Activated naive CD8-positive, alpha-beta T cell treated with anti-CD3 and anti-CD28 coated beads, Interleukin-2, amount 50 U/mL, for 16 hours (primary cell): ENCODE results near the gene EPHA4.

ENCODE experiments used
- DNase-seq: peaks from one replicate; pipeline ENCODE4 v3.0.0-alpha.2; 2020; ENCODE audit warnings: low read depth, low spot score

EPHA4 gene

GRCh38 chr2:221504905-221505304, 67.2 kb downstream of the EPHA4 start:
- DNase-seq, result no peak

DNA sequence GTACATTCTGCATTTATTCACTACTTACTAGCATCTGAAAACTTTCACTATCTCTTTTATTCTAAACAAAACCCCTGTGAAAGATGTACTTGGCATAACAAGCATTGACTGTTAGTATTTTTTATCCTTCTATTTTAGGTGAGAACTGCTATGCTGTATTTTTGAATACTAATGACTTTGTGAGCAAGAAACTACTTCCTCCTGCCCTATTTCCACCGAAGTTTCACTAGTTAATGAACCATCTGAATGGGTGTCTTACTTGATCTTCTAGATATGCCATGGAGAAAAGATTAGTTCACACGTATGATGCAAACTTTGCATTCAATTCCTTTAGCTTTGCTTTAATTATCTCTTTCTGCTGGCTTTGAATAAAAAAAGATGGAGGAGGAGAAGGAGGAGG, 68.1 kb downstream of the EPHA4 start:
- DNase-seq, result no peak

DNA sequence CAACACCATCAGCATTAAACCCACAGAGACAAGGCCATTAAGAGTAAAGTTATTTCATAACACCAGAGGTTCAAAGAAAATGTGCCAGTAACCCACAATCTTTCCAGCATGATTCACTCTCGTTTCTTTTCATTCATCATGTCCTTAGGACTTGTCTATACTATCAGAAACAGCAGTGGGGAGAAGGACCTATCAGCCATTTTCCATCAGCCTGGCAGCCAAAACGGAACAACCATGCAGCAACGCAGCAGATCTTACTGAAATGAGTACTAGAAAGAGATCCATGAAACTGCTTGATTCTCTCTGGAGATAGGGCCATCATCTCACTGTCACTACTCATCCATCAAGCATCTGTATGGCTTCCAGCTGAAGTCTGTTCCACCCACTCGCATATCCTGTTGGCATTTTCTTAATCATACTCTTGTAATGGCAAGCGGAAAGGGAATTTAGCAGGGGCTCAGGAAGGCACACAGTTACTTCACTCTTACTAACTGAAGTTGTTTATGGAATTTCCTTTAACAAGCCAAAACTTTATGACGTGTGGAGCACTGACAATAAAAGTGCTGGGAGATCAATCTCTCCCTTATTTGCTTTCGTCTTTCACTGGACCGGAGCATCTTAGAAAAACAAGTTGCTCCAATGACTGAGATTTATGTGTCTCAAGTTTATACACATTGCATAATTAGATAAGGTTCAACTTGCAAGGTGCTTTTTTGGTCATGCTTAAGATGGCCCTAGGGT, 69.7 kb downstream of the EPHA4 start:
- DNase-seq, result no peak

DNA sequence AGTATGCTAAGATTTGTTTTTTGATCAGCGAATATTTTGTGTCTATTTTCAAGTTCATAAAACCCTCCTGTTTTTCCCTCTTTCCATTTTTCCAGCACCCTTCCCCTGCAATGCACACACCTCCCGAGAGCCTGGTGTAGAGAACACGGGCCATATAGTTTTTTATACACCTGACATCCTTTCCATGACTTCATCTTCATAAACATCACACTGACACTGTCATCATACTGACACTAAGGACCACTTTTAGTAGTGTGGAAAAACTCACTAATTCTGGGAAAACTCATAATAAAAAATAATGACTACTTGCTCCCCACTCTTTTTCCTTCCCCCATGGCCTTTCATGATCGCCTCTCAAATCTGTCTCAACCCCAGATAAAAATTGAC, 70.2 kb downstream of the EPHA4 start:
- DNase-seq, result no peak

- no peak for DNase-seq
Observed at GRCh38 chr2:221501210-221501882, 70.8 kb downstream of the EPHA4 start.

GRCh38 chr2:221500501-221501209, 71.4 kb downstream of the EPHA4 start:
- no peak for DNase-seq

DNA sequence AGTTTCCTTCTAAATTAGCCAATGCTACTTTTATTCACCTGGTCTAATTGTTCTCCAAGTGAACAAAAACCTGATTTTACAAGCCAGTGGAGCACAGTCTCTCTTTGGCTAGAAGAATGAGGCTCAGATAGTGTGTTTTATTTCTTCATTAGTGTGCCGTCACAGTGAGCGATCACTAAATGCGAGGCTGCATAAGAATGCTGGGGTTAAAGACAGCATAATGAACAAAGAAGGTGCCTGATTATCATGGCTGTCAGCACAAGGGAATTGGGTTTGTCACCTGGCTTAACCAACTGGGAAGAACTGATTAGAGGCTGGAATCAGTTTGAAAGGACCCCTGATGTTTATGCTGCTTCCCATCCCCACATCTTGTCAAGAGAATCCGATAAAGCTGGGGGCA, 76.4 kb downstream of the EPHA4 start:
- DNase-seq, result no peak

GRCh38 chr2:221494556-221494955, 77.5 kb downstream of the EPHA4 start:
- no peak for DNase-seq

GRCh38 chr2:221493391-221493790, 78.7 kb downstream of the EPHA4 start:
- DNase-seq, result no peak

DNA sequence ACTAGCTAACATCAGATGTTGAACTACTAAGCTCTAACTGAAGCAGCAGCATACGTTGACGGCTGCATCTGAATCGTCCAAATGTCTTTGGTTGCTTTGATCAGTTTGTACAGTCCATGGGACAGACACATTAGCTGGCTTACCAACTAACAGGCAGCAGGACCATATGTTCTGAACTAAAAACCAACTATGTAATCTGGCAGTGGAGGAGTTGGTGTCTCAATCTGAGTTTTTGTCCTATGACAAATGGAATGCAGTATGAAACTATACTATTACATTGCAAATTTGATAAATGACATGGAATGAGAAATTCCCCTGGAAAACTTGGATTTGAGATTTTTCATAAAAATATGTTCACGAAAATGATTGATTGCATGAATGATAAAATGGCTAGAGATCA, 79.5 kb downstream of the EPHA4 start:
- no peak for DNase-seq

- DNase-seq, result no peak
Observed at GRCh38 chr2:221490506-221491060, 81.5 kb downstream of the EPHA4 start.

DNA sequence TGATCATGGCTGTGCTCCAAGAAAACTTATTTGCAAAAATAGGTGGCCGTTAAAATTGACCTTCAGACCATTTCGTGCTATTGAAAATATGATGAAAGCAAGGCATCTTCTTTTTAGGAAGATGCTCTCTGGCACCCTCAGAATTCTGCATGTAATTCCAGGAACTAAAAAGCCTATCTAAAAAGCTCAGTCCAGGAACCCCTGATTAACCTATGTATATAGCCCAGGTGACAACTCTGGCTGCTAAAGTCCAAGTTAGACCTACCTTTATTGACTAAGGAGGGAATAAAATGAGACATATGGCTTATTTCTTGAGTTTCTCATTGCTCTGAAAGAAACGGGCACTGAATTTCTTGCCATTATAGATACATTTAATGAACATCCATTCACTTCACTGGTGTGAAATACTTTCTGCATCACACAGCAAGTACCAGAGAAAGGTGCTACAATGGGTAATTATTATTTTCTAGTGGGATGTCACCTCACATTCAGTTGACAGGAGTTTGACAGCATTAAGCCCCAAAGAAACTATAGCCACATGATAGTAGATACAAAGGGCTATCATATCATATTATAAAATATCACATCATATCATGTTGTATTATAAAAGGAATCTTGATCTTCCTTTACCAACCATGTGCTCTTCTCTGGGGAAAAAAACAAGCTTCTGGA, 83.8 kb downstream of the EPHA4 start:
- no peak for DNase-seq

DNA sequence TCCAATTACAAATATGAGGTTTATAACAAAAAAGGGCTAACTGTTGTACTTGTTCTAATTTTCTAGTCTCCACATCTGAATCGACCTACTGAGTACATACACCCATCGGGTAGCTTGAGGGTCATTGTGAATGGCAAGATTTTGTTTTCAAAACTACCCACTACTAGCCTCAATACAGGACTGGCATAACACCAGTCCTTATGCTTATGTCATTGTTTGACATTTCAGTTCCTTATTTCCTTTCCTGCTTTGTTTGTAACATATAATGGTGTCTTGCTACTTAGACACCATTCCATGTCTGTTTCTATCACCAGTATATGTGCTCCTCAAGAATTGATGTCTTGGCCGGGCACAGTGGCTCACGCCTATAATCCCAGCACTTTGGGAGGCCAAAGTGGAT, 86.0 kb downstream of the EPHA4 start:
- DNase-seq, result no peak

DNA sequence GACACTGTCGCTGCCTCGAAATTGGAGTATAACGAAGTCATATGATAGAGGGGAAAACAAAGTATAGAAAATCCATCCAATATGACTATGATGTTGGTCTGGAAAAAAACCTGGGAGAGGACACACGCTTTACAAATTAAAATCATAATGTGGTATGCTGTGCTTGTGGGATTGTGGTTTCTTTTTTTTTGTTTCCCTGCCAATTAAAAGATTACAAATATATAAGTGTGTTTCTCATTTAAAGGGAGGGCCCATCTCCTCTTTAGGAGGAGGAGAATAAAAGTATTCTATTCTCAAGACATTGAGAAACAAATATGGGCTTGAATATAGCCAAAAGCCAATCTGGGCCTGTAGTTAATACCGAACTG, 86.6 kb downstream of the EPHA4 start:
- DNase-seq, result no peak

GRCh38 chr2:221484761-221485502, 87.2 kb downstream of the EPHA4 start:
- no peak for DNase-seq

- no peak for DNase-seq
Observed at GRCh38 chr2:221482666-221483455, 89.2 kb downstream of the EPHA4 start.

GRCh38 chr2:221480821-221481220, 91.3 kb downstream of the EPHA4 start:
- DNase-seq, result no peak

DNA sequence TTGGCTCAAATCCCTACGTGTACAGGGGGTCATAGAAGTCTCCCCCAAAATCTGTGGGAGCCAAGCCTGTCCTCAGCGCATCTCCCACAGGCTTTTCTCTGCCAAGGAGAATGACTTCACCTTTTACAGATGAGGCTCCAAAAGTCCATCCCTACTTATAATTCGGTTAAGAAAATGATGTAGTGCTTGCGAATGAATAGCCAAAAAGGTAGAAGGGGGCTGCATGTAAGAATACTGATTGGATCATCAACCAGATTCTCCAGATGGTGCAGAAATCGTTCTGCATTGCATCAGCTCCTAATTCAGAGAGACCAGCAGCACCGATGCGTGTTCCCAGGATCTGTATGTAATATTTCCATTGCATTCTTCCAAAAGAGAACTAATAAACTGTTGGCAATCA, 91.9 kb downstream of the EPHA4 start:
- no peak for DNase-seq

DNA sequence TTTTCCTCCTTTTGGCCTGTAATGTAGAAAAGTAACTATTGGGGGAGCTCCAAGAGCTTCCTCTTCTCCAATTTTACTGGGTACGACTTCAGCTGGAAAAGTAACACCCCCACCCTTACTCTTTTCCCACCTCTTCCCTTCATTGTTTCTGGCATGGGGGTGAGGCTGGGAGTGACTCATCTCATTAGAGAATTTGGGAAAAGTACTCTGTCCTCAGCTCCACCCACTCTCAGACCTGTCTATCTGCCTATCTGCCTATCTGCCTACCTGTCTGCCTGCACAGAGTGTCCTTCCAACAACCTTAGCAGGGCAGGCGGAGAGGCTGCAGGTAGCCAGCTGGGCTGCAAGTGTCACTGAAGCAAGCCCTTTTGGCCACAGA, 93.6 kb downstream of the EPHA4 start:
- DNase-seq, result no peak

GRCh38 chr2:221477714-221478484, 94.2 kb downstream of the EPHA4 start:
- DNase-seq, result no peak
